RWPE2 (cell line): Measurements from ENCODE around the gene ASPG.

Source experiments
- ATAC-seq: fragments of 200-7000 bp; cut with Tn5 transposase; 3 replicates; pipeline ENCODE4 v1.9.1; 2021; ENCODE audit warnings: low read depth
- DNase-seq: peaks from one replicate; pipeline ENCODE4 v3.0.0-alpha.2; 2020; ENCODE audit warnings: low spot score
- H3K27ac ChIP-seq: fragments of 450-650 bp; 2 replicates; pipeline ENCODE4 v1.5.1; 2017; ENCODE audit warnings: mild to moderate bottlenecking; ENCODE audit not compliant: poor library complexity, severe bottlenecking
- H3K27me3 ChIP-seq: fragments of 250-450 bp; sonication (Bioruptor Pico); 2 replicates; pipeline ENCODE4 v1.5.1; 2021; ENCODE audit warnings: mild to moderate bottlenecking, moderate library complexity; ENCODE audit not compliant: insufficient read depth, poor library complexity, severe bottlenecking
- H3K36me3 ChIP-seq: fragments of 250-450 bp; sonication (Bioruptor Pico); 2 replicates; pipeline ENCODE4 v1.5.1; 2020; ENCODE audit warnings: low read depth, mild to moderate bottlenecking, moderate library complexity
- H3K4me1 ChIP-seq: fragments of 250-450 bp; sonication (Bioruptor Pico); 2 replicates; pipeline ENCODE4 v1.5.1; 2021; ENCODE audit warnings: mild to moderate bottlenecking, moderate library complexity; ENCODE audit not compliant: insufficient read depth, poor library complexity, severe bottlenecking
- H3K4me3 ChIP-seq: fragments of 250-450 bp; sonication (Bioruptor Pico); 2 replicates; pipeline ENCODE4 v1.5.1; 2021; ENCODE audit warnings: mild to moderate bottlenecking, moderate library complexity; ENCODE audit not compliant: severe bottlenecking
- H3K9me3 ChIP-seq: fragments of 250-450 bp; sonication (Bioruptor Pico); 2 replicates; pipeline ENCODE4 v1.5.1; 2021; ENCODE audit warnings: mild to moderate bottlenecking, moderate library complexity; ENCODE audit not compliant: severe bottlenecking
- TF ChIP-seq, protein P1 (sequence below): fragments of 450-650 bp; IDR thresholded peaks from one replicate; pipeline ENCODE4 v1.5.1; 2017; ENCODE audit warnings: mild to moderate bottlenecking, moderate library complexity; ENCODE audit not compliant: poor library complexity, severe bottlenecking

Gene ASPG

DNA sequence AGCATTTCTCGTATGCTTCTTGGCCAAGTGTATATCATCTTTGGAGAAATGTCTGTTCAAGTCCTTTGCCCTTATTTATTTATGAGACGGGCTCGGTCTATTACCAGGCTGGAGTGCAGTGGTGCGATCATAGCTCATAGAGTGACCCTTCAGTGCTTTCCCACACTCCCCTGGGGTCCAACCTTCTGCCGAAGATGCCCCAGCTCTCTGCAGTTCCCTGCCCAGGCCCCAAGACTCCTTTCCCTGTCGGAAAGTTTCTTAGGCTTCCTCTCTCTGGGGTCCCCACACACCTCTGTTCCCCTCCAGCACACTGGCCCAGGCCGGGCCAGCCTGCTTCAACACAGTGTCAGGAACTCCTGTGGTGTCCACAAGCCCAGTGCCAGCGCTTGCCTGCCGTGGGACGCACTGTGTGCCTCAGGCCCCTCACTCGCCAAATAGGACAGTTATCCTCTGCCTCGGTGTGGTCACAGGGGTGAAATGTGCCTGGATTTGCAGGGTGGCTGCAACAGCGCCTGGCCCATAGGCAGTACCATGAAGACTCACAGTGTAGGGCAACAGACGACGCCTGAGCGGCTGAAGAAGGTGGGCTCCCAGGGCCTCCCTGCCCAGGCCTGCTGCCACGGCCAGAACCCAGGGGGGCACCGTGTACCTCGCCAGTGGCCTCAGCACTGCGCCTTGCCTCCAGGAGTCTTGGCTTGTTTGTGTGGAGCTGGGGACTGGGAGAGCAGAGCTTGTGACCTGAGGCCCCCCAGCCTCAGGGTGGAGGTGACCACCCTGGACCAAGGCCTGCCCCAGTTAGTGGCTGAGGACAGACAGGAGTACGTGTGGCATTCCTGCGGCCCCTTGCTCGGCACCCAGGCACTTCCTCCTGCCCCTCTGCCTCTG is 4.9 kb upstream of the ASPG start:
- H3K4me3 ChIP-seq = no peak overlapping the region
- no peaks in the 10 kb centered on the region for H3K36me3 ChIP-seq
- no peaks in the 10 kb centered on the region for H3K4me1 ChIP-seq
- TF ChIP-seq, protein P1, sequence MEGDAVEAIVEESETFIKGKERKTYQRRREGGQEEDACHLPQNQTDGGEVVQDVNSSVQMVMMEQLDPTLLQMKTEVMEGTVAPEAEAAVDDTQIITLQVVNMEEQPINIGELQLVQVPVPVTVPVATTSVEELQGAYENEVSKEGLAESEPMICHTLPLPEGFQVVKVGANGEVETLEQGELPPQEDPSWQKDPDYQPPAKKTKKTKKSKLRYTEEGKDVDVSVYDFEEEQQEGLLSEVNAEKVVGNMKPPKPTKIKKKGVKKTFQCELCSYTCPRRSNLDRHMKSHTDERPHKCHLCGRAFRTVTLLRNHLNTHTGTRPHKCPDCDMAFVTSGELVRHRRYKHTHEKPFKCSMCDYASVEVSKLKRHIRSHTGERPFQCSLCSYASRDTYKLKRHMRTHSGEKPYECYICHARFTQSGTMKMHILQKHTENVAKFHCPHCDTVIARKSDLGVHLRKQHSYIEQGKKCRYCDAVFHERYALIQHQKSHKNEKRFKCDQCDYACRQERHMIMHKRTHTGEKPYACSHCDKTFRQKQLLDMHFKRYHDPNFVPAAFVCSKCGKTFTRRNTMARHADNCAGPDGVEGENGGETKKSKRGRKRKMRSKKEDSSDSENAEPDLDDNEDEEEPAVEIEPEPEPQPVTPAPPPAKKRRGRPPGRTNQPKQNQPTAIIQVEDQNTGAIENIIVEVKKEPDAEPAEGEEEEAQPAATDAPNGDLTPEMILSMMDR = no peak
- ATAC-seq (no peak), DNase-seq (no peak)
- H3K27ac ChIP-seq = no peak overlapping the region
- peaks cover 6% of the 10 kb centered on the region for H3K27me3 ChIP-seq
- no peaks in the 10 kb centered on the region for H3K9me3 ChIP-seq

DNA sequence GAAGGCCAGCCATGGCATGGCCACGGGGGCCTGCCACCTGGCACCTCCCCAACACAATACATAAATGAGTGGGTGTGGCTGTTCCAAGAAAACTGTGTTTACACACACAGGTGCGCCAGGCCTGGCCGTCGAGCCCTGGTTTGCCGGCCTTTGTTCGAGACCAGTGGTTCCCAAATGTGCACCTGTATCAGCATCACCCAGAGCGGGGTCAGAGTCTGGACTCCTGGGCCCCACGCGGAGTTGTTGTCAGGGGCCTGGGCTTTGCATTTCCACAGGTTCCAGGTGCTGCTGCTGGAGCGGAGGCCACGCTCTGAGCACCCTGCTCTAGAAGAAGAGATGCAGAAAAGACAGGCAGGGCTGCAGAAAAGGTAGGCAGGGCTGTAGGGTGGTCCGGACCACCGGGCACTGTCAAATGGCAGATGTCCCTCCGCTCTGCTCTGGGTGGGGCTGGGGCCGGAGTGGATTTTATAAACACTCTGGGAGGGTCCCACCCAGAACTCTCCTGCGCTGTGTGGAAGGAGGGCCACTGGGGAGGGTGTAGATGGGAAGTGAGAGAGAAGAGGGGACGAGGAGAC is 4.2 kb upstream of the ASPG start:
- Histone ChIP-seq H3K36me3 (no peaks in the 10 kb centered on the region), H3K4me3 (no peak overlapping the region), H3K4me1 (no peaks in the 10 kb centered on the region), H3K27ac (no peak overlapping the region), H3K27me3 (peaks cover 14% of the 10 kb centered on the region), H3K9me3 (no peaks in the 10 kb centered on the region)
- TF ChIP-seq, protein P1 = no peak
- DNase-seq (no peak), ATAC-seq (no peak)

DNA sequence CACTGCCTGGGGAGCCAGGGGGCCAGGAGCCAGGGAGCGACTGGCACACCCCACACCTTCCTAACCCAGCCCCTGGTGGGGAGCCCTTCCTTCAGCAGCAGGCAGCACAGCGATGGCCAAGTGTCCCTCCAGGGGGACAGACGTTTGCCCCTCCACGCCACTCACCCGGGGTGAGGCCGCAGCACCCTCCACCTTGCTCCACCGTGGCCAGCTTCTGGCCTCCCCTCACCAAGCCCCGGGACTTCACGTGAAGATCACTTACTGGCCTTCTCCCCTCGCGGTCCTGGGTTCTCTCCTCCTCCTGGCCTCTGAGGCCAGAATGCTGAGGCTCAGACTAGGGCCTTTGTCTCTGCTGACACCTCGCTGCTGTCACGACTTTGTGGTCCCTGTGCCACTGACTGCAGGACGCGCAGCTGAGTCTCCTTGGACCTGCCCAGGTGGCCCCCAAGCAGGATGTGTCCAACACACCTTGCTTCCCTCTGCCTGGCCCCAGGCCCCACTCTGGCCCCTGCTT is 3.5 kb upstream of the ASPG start:
- H3K4me1 ChIP-seq = no peaks in the 10 kb centered on the region
- DNase-seq (no peak), ATAC-seq (no peak)
- H3K27ac ChIP-seq = no peak overlapping the region
- no peak overlapping the region for H3K4me3 ChIP-seq
- no peaks in the 10 kb centered on the region for H3K9me3 ChIP-seq
- TF ChIP-seq, protein P1 = no peak
- peaks cover 14% of the 10 kb centered on the region for H3K27me3 ChIP-seq
- H3K36me3 ChIP-seq = no peaks in the 10 kb centered on the region

DNA sequence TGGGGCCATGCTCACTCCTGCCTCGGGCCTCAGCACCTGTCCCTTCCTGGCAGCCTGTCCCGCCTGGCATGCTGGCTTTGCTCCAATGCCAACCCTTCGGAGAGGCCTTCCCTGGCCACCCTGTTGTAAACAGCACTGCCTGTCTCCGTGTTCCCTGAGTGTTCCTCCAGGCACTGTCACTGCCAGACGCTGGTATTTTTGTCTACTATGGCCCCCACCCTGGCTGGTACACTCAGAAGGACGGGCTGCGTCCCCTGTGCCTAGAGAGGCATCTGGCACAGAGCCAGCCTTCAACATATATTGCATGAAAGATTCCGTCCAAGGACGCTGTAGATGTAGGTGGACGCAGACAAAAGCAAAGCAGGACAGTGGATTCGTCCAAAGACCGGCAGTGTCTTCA is 2.7 kb upstream of the ASPG start:
- no peak for ATAC-seq
- no peak for DNase-seq
- Histone ChIP-seq H3K4me3 (no peak overlapping the region), H3K27ac (no peak overlapping the region), H3K9me3 (no peaks in the 10 kb centered on the region), H3K36me3 (no peaks in the 10 kb centered on the region), H3K27me3 (peaks cover 14% of the 10 kb centered on the region), H3K4me1 (no peaks in the 10 kb centered on the region)
- TF ChIP-seq, protein P1 = no peak
